ENCODE results near the gene ITPA. TPM values are rescaled to one million over a fixed set of nuclear protein-coding genes. Genes with fewer than 3 reads are reported as not detected.

Gene ITPA
- total and polyA plus RNA-seq, 2 of the 13 experiments (the other 11 are each of a cell fraction or from before 2014, with no cell fraction given): 60.1 to 103 TPM

- peak; percentile 65; the same call in 1 of the 2 replicates for TF ChIP-seq ZBTB34 (CRISPR knock-in tag; IDR thresholded peaks at IDR 0.05)
- TF ChIP-seq XBP1 (CRISPR knock-in tag; IDR thresholded peaks at IDR 0.05): no peak
- TF ChIP-seq POGZ (CRISPR knock-in tag; IDR thresholded peaks at IDR 0.05): peak; percentile 96
- no peak; the same call in 1 of the 2 replicates for TF ChIP-seq TMF1 (CRISPR knock-in tag; IDR thresholded peaks at IDR 0.05; ENCODE audit: low read depth)
- TF ChIP-seq NCOR1 (IDR thresholded peaks at IDR 0.05; ENCODE audit: borderline replicate concordance, low read length): peak; percentile 81; the same call in 1 of the 2 replicates
- peak; percentile 38; the same call in 1 of the 2 replicates for TF ChIP-seq NR1H2 (CRISPR knock-in tag; IDR thresholded peaks at IDR 0.05; ENCODE audit: borderline replicate concordance, low read depth)
- TF ChIP-seq DBP (CRISPR knock-in tag; IDR thresholded peaks at IDR 0.05; ENCODE audit: not compliant biosample characterization): no peak
- peak; percentile 92 for TF ChIP-seq MYC (CRISPR knock-in tag; IDR thresholded peaks at IDR 0.05; ENCODE audit: borderline replicate concordance)
- peak; percentile 68 for TF ChIP-seq ZNF629 (CRISPR knock-in tag; conservative IDR thresholded peaks at IDR 0.05)
- TF ChIP-seq RBM39 (IDR thresholded peaks at IDR 0.05; ENCODE audit: low read depth, low read length, poor library complexity, severe bottlenecking): peak; percentile 60
- TF ChIP-seq TCF12 (IDR thresholded peaks at IDR 0.05): no peak
- peak; percentile 100 for TF ChIP-seq TCF12 (CRISPR knock-in tag; IDR thresholded peaks at IDR 0.05)
- TF ChIP-seq ZBTB8A (CRISPR knock-in tag; IDR thresholded peaks at IDR 0.05; ENCODE audit: borderline replicate concordance, low read depth): peak; percentile 44; the same call in 1 of the 2 replicates
- TF ChIP-seq UBTF (CRISPR knock-in tag; IDR thresholded peaks at IDR 0.05): peak; percentile 82
- peak; percentile 86 for TF ChIP-seq ZZZ3 (CRISPR knock-in tag; IDR thresholded peaks at IDR 0.05; ENCODE audit: borderline replicate concordance)
- TF ChIP-seq ZNF878 (CRISPR knock-in tag; IDR thresholded peaks at IDR 0.05): peak; percentile 99
- TF ChIP-seq ZNF160 (CRISPR knock-in tag; IDR thresholded peaks at IDR 0.05): peak; percentile 84
- TF ChIP-seq RNF2 (conservative IDR thresholded peaks at IDR 0.05; ENCODE audit: low read depth): no peak
- TF ChIP-seq NCOA5 (CRISPR knock-in tag; IDR thresholded peaks at IDR 0.05): no peak
- TF ChIP-seq ATF5 (CRISPR knock-in tag; IDR thresholded peaks at IDR 0.05; ENCODE audit: low read depth): 0 out of 2 replicates have a peak, but pooled peaks have one; percentile 61
- peak; percentile 91 for TF ChIP-seq ISL2 (CRISPR knock-in tag; IDR thresholded peaks at IDR 0.05)
- no peak for TF ChIP-seq HDAC6 (IDR thresholded peaks at IDR 0.05; ENCODE audit: low read depth, low read length)
- no peak for TF ChIP-seq TEF (CRISPR knock-in tag; IDR thresholded peaks at IDR 0.05)
These were observed 13.6 kb downstream of the ITPA start (continued) for GRCh38 chr20:3222635-3223600.

Data from HepG2 (cell line).